Measurements from ENCODE around the gene ACAP3.

The ACAP3 gene

DNA sequence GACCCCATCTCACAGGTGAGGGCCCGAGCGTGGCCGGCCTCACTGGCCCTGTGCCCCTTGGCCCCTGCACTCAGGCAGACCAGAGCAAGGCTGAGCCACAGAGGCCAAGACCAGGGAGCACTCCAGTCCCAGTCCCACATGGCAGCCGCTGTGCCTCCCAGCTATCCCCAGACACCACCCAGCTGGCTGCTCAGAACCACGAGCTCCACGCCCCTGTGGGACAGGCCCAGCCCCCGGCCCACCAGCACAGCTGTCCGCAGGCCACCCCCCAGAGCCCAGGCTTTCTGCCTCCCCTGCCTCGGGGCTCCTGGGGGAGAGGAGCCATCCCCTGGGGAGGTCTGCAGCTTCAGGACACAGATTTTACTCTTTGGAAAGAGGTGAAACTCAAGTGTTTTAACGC is 52.1 kb downstream of the ACAP3 start:
- Histone ChIP-seq H3K36me3 (ENCODE audit: control insufficient read depth, insufficient read depth, low read length) (peaks cover 30% of the 10 kb centered on the region), H3K27me3 (replicated peaks; ENCODE audit: control insufficient read depth, insufficient read depth, low read length) (no peaks in the 10 kb centered on the region), H3K4me3 (replicated peaks; ENCODE audit: low read depth, low read length) (no peak overlapping the region)
- TF ChIP-seq, protein P1, sequence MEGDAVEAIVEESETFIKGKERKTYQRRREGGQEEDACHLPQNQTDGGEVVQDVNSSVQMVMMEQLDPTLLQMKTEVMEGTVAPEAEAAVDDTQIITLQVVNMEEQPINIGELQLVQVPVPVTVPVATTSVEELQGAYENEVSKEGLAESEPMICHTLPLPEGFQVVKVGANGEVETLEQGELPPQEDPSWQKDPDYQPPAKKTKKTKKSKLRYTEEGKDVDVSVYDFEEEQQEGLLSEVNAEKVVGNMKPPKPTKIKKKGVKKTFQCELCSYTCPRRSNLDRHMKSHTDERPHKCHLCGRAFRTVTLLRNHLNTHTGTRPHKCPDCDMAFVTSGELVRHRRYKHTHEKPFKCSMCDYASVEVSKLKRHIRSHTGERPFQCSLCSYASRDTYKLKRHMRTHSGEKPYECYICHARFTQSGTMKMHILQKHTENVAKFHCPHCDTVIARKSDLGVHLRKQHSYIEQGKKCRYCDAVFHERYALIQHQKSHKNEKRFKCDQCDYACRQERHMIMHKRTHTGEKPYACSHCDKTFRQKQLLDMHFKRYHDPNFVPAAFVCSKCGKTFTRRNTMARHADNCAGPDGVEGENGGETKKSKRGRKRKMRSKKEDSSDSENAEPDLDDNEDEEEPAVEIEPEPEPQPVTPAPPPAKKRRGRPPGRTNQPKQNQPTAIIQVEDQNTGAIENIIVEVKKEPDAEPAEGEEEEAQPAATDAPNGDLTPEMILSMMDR (IDR thresholded peaks at IDR 0.05; ENCODE audit: insufficient read depth, low read length, poor library complexity, severe bottlenecking) = no peak
- DNase-seq (ENCODE audit: extremely low read depth, insufficient read length) = no peak

DNA sequence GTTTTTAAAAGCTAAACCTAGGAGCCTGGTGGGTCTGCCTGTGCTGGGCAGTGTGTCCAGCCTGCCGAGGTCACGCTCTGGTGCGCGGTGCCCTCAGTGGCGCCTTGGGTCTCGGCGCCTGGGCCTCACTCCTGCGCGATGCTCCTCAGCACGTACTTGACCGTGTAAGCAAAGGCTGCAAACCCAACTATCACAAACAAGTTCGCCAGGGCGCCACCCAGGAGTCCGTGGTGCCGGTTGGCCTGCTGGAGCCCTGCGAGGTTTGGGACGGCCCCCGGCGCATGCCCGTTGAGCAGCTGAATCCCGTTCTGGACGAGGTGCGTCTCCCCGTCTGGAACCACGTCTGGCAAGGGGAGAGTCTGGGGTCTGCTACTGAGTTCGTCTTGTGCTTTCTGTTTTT is 52.7 kb downstream of the ACAP3 start:
- peak; percentile 16 for DNase-seq (ENCODE audit: extremely low read depth, insufficient read length)
- H3K4me3 ChIP-seq (replicated peaks; ENCODE audit: low read depth, low read length) = no peak overlapping the region
- H3K27me3 ChIP-seq (replicated peaks; ENCODE audit: control insufficient read depth, insufficient read depth, low read length) = no peaks in the 10 kb centered on the region
- TF ChIP-seq, protein P1 (IDR thresholded peaks at IDR 0.05; ENCODE audit: insufficient read depth, low read length, poor library complexity, severe bottlenecking) = no peak
- peaks cover 26% of the 10 kb centered on the region for H3K36me3 ChIP-seq (ENCODE audit: control insufficient read depth, insufficient read depth, low read length)

DNA sequence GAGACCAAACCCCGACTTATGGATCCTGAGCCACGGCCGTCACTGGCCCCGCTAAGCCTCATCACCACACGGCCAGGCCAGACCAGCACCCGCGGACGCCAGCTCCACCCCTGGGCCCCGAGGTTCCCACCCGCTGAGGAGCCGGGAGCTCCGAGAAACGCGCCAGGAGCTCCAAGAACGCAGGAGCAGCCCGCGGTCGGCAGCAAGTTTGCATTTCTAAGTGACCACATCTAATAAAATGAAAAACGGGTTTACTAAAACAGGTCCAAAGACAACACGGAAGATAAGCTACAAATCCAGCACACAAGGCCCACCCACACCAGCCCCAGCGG is 53.1 kb downstream of the ACAP3 start:
- TF ChIP-seq, protein P1 (IDR thresholded peaks at IDR 0.05; ENCODE audit: insufficient read depth, low read length, poor library complexity, severe bottlenecking) = no peak
- no peaks in the 10 kb centered on the region for H3K27me3 ChIP-seq (replicated peaks; ENCODE audit: control insufficient read depth, insufficient read depth, low read length)
- peaks cover 23% of the 10 kb centered on the region for H3K36me3 ChIP-seq (ENCODE audit: control insufficient read depth, insufficient read depth, low read length)
- H3K4me3 ChIP-seq (replicated peaks; ENCODE audit: low read depth, low read length) = no peak overlapping the region
- no peak for DNase-seq (ENCODE audit: extremely low read depth, insufficient read length)

DNA sequence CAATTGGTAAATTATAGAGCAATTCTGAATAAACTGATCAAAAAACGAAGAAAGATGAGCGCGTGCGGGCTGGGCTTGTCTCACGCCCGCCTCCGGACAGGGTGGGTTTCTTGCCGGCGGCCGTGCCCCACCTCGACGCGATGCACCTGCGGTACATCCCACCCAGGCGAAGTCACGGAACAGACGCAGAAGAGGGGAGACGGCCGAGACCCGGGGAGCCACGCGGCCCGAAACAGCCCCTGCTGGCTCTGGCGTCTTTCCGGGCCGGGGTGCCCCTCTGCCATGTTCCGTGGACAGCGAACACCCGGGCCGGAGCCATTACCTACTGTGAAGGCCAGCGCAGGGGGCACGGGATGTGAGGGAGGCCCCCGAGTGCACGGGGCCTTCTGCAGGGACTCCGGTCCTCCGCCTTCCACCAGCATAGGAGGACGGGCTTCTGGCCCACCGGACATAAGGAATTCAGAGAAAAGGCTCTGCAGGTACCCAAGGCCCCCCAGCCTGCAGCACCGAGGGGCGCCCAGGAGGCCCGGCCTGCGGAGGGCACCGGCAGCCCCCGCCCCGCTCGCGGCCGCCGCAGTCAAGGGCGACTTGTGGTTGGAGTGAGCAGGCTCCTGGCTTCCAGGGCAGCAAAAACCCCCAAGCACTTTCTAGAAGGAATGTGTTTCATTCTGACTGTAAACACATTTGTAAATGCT is 53.6 kb downstream of the ACAP3 start:
- DNase-seq (ENCODE audit: extremely low read depth, insufficient read length) = no peak
- no peak overlapping the region for H3K4me3 ChIP-seq (replicated peaks; ENCODE audit: low read depth, low read length)
- TF ChIP-seq, protein P1 (IDR thresholded peaks at IDR 0.05; ENCODE audit: insufficient read depth, low read length, poor library complexity, severe bottlenecking) = no peak
- peaks cover 20% of the 10 kb centered on the region for H3K36me3 ChIP-seq (ENCODE audit: control insufficient read depth, insufficient read depth, low read length)
- no peaks in the 10 kb centered on the region for H3K27me3 ChIP-seq (replicated peaks; ENCODE audit: control insufficient read depth, insufficient read depth, low read length)

DNA sequence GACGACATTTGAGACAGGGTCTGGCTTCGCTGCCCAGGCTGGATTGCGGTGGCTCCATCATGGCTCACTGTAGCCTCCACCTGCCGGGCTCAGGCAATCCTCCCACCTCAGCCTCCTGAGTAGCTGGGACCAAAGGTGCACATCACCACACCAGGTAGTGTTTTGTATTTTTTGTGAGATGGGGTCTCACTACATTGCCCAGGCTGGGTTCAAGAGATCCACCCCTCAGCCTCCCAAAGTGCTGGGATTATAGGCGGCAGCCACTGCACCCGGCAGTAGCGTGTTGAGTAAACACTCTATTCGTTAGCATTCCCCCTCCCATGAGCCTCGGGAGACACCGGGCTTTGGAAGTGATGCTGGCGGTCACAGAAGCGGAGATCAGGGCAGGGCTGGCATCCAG is 54.4 kb downstream of the ACAP3 start:
- TF ChIP-seq, protein P1 (IDR thresholded peaks at IDR 0.05; ENCODE audit: insufficient read depth, low read length, poor library complexity, severe bottlenecking) = no peak
- Histone ChIP-seq H3K4me3 (replicated peaks; ENCODE audit: low read depth, low read length) (no peak overlapping the region), H3K36me3 (ENCODE audit: control insufficient read depth, insufficient read depth, low read length) (peaks cover 13% of the 10 kb centered on the region), H3K27me3 (replicated peaks; ENCODE audit: control insufficient read depth, insufficient read depth, low read length) (no peaks in the 10 kb centered on the region)
- DNase-seq (ENCODE audit: extremely low read depth, insufficient read length) = no peak
